PC-3 (cell line): Measurements from ENCODE around the gene SYT7. TPM values are rescaled to one million over a fixed set of nuclear protein-coding genes. Genes with fewer than 3 reads are reported as not detected.
A peak's percentile ranks its signal among the peaks of the same experiment; 100 is the strongest.

Source experiments
- ATAC-seq: fragments of 200-7000 bp; cut with Tn5 transposase; 2 replicates; pipeline ENCODE4 v1.9.1; 2020; ENCODE audit warnings: mild to moderate bottlenecking, moderate library complexity
- BruUV-seq: library from RNA; stranded (reverse); fragments of 400-500 nt; replicated peaks from 2 replicates; lab custom pipeline; 2021; lab: Mats Ljungman, UMichigan
- CTCF ChIA-PET: fragments of 300-600 bp; sonication (Branson Sonifier 250); formaldehyde crosslinking; loops from one replicate; lab custom pipeline; 2022; ENCODE audit warnings: antibody characterized with exemption; lab: Charles Lee
- POLR2A ChIA-PET: fragments of 300-600 bp; sonication (Branson Sonifier 250); formaldehyde crosslinking; loops from one replicate; lab custom pipeline; 2022; ENCODE audit warnings: antibody characterized with exemption; ENCODE audit not compliant: unreplicated experiment; lab: Charles Lee
- DNase-seq: peaks from one replicate; pipeline ENCODE4 v3.0.0-alpha.2; 2015
- H2AFZ ChIP-seq: fragments of 300-600 bp; sonication (generic); 2 replicates; pipeline ENCODE4 v1.6.0; 2016; ENCODE audit warnings: antibody characterized with exemption, low read length
- H3F3A ChIP-seq: fragments of 300-600 bp; sonication (generic); one replicate; pipeline ENCODE4 v1.6.0; 2017; ENCODE audit warnings: antibody characterized with exemption, low read length, control low read depth, mild to moderate bottlenecking; ENCODE audit not compliant: unreplicated experiment
- H3K27ac ChIP-seq: fragments of 300-600 bp; sonication (generic); 2 replicates; pipeline ENCODE4 v1.5.1; 2016; ENCODE audit warnings: mild to moderate bottlenecking, low read length
- H3K27me3 ChIP-seq: fragments of 300-600 bp; sonication (generic); 2 replicates; pipeline ENCODE4 v1.6.1; 2016; ENCODE audit warnings: low read length, mixed read lengths
- H3K36me3 ChIP-seq: fragments of 300-600 bp; sonication (generic); 2 replicates; pipeline ENCODE4 v1.6.1; 2016; ENCODE audit warnings: low read depth, mixed run types, low read length, mixed read lengths
- H3K4me1 ChIP-seq: fragments of 300-600 bp; sonication (generic); 2 replicates; pipeline ENCODE4 v1.5.1; 2016; ENCODE audit warnings: low read length; ENCODE audit not compliant: insufficient read depth
- H3K4me2 ChIP-seq: fragments of 300-600 bp; sonication (generic); 2 replicates; pipeline ENCODE4 v1.6.0; 2016; ENCODE audit warnings: low read length
- H3K4me3 ChIP-seq: fragments of 300-600 bp; sonication (generic); 2 replicates; pipeline ENCODE4 v1.5.1; 2016; ENCODE audit warnings: mild to moderate bottlenecking, low read length, mixed read lengths
- H3K79me2 ChIP-seq: fragments of 300-600 bp; sonication (generic); 2 replicates; pipeline ENCODE4 v1.6.1; 2017; ENCODE audit warnings: low read length, mixed read lengths
- H3K9ac ChIP-seq: fragments of 300-600 bp; sonication (generic); 2 replicates; pipeline ENCODE4 v1.6.0; 2016; ENCODE audit warnings: mild to moderate bottlenecking, low read length
- H3K9me2 ChIP-seq: fragments of 300-600 bp; sonication (generic); replicated peaks from 2 replicates; pipeline ENCODE4 v1.6.1; 2016; ENCODE audit warnings: mixed run types, low read length, mixed read lengths
- H3K9me3 ChIP-seq: fragments of 300-600 bp; sonication (generic); 2 replicates; pipeline ENCODE4 v1.6.1; 2016; ENCODE audit warnings: low read length, mixed read lengths
- H4K20me1 ChIP-seq: fragments of 300-600 bp; sonication (generic); 2 replicates; pipeline ENCODE4 v1.6.1; 2016; ENCODE audit warnings: low read length, mixed read lengths
- EZH2 ChIP-seq: fragments of 300-600 bp; sonication (generic); IDR thresholded peaks from one replicate; pipeline ENCODE4 v1.6.1; 2017; ENCODE audit warnings: antibody characterized with exemption, mild to moderate bottlenecking, low read length; ENCODE audit not compliant: unreplicated experiment
- EZH2phosphoT487 ChIP-seq: fragments of 300-600 bp; sonication (generic); IDR thresholded peaks from 2 replicates; pipeline ENCODE4 v1.6.1; 2018; ENCODE audit warnings: mild to moderate bottlenecking, antibody characterized with exemption, low read length, borderline replicate concordance
- intact Hi-C: fragments of 100-400 bp; cut with micrococcal nuclease; formaldehyde crosslinking; loops from 2 replicates; pipeline ENCODE4 v1.9.0; 2023
- total RNA-seq: library from RNA; depleted of rRNA; stranded (reverse); fragments of >200 nt; gene quantifications from 2 replicates; pipeline ENCODE4 v1.2.3, GENCODE V29; 2014
- TF ChIP-seq, protein P1 (sequence below): fragments of 300-600 bp; sonication (generic); conservative IDR thresholded peaks from 2 replicates; pipeline ENCODE4 v1.5.1; 2017; ENCODE audit warnings: antibody characterized with exemption, low read depth, mild to moderate bottlenecking, low read length

The SYT7 gene
- total RNA-seq, 1 experiment from 2014 or later: 23.2 TPM

DNA sequence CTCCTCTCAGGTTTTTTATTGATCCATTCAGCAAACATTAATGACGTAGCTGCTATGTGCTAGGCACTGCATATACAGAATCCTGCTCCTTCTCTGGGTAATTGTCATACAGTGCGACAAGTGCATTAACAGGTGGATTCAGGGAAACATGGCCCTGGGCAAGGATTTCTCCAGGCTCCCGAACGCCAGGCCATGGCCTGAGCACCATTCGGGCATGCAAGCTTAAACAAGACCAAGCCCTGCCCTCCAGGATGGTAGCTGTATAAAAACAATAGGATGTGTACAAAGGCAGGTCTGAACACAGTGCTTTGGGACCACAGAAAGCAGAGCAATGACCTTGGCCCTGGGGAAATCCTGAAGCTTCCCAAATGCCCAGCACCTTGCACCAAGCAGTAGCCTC is 9.1 kb upstream of the SYT7 start:
- Histone ChIP-seq H3F3A (no peaks in the 10 kb centered on the region), H3K4me2 (no peak overlapping the region), H3K27ac (no peak overlapping the region), H3K79me2 (no peaks in the 10 kb centered on the region), H2AFZ (no peak overlapping the region), H3K9ac (no peak overlapping the region), H3K4me1 (peaks cover 18% of the 10 kb centered on the region), H3K36me3 (no peaks in the 10 kb centered on the region), H3K4me3 (no peak overlapping the region), H3K27me3 (no peaks in the 10 kb centered on the region), H3K9me3 (no peaks in the 10 kb centered on the region), H3K9me2 (no peaks in the 10 kb centered on the region), H4K20me1 (no peaks in the 10 kb centered on the region)
- TF ChIP-seq EZH2phosphoT487 (no peak), EZH2 (no peak)
- TF ChIP-seq, protein P1, sequence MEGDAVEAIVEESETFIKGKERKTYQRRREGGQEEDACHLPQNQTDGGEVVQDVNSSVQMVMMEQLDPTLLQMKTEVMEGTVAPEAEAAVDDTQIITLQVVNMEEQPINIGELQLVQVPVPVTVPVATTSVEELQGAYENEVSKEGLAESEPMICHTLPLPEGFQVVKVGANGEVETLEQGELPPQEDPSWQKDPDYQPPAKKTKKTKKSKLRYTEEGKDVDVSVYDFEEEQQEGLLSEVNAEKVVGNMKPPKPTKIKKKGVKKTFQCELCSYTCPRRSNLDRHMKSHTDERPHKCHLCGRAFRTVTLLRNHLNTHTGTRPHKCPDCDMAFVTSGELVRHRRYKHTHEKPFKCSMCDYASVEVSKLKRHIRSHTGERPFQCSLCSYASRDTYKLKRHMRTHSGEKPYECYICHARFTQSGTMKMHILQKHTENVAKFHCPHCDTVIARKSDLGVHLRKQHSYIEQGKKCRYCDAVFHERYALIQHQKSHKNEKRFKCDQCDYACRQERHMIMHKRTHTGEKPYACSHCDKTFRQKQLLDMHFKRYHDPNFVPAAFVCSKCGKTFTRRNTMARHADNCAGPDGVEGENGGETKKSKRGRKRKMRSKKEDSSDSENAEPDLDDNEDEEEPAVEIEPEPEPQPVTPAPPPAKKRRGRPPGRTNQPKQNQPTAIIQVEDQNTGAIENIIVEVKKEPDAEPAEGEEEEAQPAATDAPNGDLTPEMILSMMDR: no peak
- intact Hi-C loops: no loop called here
- ChIA-PET CTCF (interaction anchor here (0.5 to 0.6 kb wide), 3 partner anchors 13 to 1292 kb away, joined by 3 to 4 read pairs (median 3); no protein-coding TSS in a partner anchor), POLR2A (no interaction called here)
- no TSS peak for BruUV-seq
- DNase-seq: no peak
- ATAC-seq: no peak

DNA sequence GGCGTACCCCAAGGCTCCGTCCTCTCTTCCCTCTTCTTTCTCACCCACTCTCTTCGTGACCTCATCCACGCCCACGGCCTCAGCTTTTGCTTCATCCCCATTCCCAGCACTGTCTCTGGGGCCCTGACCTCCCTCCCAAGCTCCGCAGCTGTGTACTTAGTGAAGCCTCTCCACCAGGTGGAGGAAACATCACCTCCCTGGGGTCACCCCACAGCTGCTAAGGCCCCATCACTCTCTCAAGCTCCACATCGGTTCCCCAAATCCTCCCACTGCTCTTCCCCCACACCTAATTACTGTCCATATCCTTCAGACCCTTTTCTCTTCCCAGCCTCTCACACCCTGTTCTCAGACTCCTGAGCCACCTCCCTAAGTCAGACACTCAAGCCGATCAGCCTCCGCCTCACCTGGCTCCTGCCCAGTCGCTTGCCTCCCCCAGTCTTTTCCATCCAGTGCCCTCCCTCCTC is 7.9 kb upstream of the SYT7 start:
- H3K79me2 ChIP-seq: no peaks in the 10 kb centered on the region
- H3K4me1 ChIP-seq: peaks cover 18% of the 10 kb centered on the region
- H3F3A ChIP-seq: no peaks in the 10 kb centered on the region
- peak overlapping the region; percentile 61; the same call in 1 of the 2 replicates for H3K4me3 ChIP-seq
- no TSS peak for BruUV-seq
- no peaks in the 10 kb centered on the region for H4K20me1 ChIP-seq
- TF ChIP-seq, protein P1: no peak
- TF ChIP-seq EZH2phosphoT487 (no peak), EZH2 (no peak)
- H3K27me3 ChIP-seq: no peaks in the 10 kb centered on the region
- no peaks in the 10 kb centered on the region for H3K9me3 ChIP-seq
- H3K4me2 ChIP-seq: peak overlapping the region; percentile 78
- H3K27ac ChIP-seq: no peak overlapping the region
- H3K9ac ChIP-seq: no peak overlapping the region
- ChIA-PET POLR2A (no interaction called here), CTCF (interaction anchor here (1.0 kb wide), 1 partner anchor 143 kb away, joined by 3 read pairs; no protein-coding TSS in a partner anchor)
- H3K9me2 ChIP-seq: no peaks in the 10 kb centered on the region
- H3K36me3 ChIP-seq: no peaks in the 10 kb centered on the region
- intact Hi-C loops: no loop called here
- peak overlapping the region; percentile 77 for H2AFZ ChIP-seq
- DNase-seq (no peak), ATAC-seq (no peak)
